Measurements from ENCODE around the gene EIF3M. TPM values are rescaled to one million over a fixed set of nuclear protein-coding genes. Genes with fewer than 3 reads are reported as not detected.
A peak's percentile ranks its signal among the peaks of the same experiment; 100 is the strongest.

Gene EIF3M
- total and polyA plus RNA-seq, 2 donors (not counting 1 experiment from before 2014, with no cell fraction given): 240 to 491 TPM

- Histone ChIP-seq H3K79me2 (ENCODE audit: control insufficient read depth, insufficient read depth, low read length) (no peaks in the 10 kb centered on the region), H3K4me3 (replicated peaks in 1 of 4; ENCODE audit: control extremely low read depth in 1 of 4, insufficient read depth in 1 of 4, low read depth in 3 of 4, low read length in 4 of 4) (no peak overlapping the region), H3K9me3 (ENCODE audit: control insufficient read depth, insufficient read depth, low read depth, low read length) (no peaks in the 10 kb centered on the region), H4K20me1 (ENCODE audit: control insufficient read depth, extremely low read depth, insufficient read depth, low read length) (no peaks in the 10 kb centered on the region), H3K36me3 (ENCODE audit: control insufficient read depth, insufficient read depth, low read length) (no peaks in the 10 kb centered on the region), H3K9ac (ENCODE audit: insufficient read depth, low read length) (no peak overlapping the region), H2AFZ (ENCODE audit: low read length) (no peak overlapping the region), H3K4me2 (ENCODE audit: extremely low read depth, insufficient read depth, low read length) (no peak overlapping the region), H3K4me1 (ENCODE audit: control insufficient read depth, extremely low read depth, insufficient read depth, low read length) (no peaks in the 10 kb centered on the region), H3K27me3 (ENCODE audit: control insufficient read depth, insufficient read depth, low read length) (no peaks in the 10 kb centered on the region), H3K27ac (ENCODE audit: insufficient read depth, low read length) (no peak overlapping the region)
- TF ChIP-seq CTCF (conservative IDR thresholded peaks at IDR 0.05 in 1 of 2, IDR thresholded peaks at IDR 0.05 in 1 of 2; ENCODE audit: low read depth in 1 of 2, low read length in 2 of 2) (no peak), EZH2 (IDR thresholded peaks at IDR 0.05; ENCODE audit: low read length, missing control alignments) (no peak)
- DNase-seq (ENCODE audit: low read depth in 2 of 2): no peak
Measured at GRCh38 chr11:32641361-32641760, 57.7 kb downstream of the EIF3M start.

DNA sequence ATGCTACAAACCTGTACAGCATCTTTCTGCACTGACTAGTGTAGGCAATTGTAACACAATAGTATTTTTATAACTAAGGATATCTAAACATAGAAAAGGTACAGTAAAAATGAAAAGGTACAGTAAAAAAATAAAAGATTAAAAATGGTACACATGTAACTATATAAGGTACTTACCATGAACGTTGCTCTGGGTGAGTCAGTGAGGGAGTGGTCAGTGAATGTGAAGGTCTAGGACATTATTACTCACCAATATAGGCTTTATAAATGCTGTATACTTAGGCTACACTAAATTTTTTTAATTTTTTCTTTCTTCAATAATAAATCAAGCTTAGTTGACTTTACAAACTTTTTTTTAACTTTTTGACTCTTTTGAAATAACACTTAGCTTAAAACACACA is 59.9 kb downstream of the EIF3M start:
- H3K27ac ChIP-seq (ENCODE audit: insufficient read depth, low read length): no peak overlapping the region
- H3K9me3 ChIP-seq (ENCODE audit: control insufficient read depth, insufficient read depth, low read depth, low read length): no peaks in the 10 kb centered on the region
- no peaks in the 10 kb centered on the region for H3K27me3 ChIP-seq (ENCODE audit: control insufficient read depth, insufficient read depth, low read length)
- no peaks in the 10 kb centered on the region for H3K36me3 ChIP-seq (ENCODE audit: control insufficient read depth, insufficient read depth, low read length)
- no peaks in the 10 kb centered on the region for H4K20me1 ChIP-seq (ENCODE audit: control insufficient read depth, extremely low read depth, insufficient read depth, low read length)
- TF ChIP-seq EZH2 (IDR thresholded peaks at IDR 0.05; ENCODE audit: low read length, missing control alignments) (no peak), CTCF (conservative IDR thresholded peaks at IDR 0.05 in 1 of 2, IDR thresholded peaks at IDR 0.05 in 1 of 2; ENCODE audit: low read depth in 1 of 2, low read length in 2 of 2) (no peak)
- peak; percentile 43 to 53 for DNase-seq (ENCODE audit: low read depth in 2 of 2)
- no peaks in the 10 kb centered on the region for H3K79me2 ChIP-seq (ENCODE audit: control insufficient read depth, insufficient read depth, low read length)
- H3K9ac ChIP-seq (ENCODE audit: insufficient read depth, low read length): no peak overlapping the region
- H3K4me3 ChIP-seq (replicated peaks in 1 of 4; ENCODE audit: control extremely low read depth in 1 of 4, insufficient read depth in 1 of 4, low read depth in 3 of 4, low read length in 4 of 4): no peak overlapping the region
- H2AFZ ChIP-seq (ENCODE audit: low read length): no peak overlapping the region
- H3K4me1 ChIP-seq (ENCODE audit: control insufficient read depth, extremely low read depth, insufficient read depth, low read length): no peaks in the 10 kb centered on the region
- H3K4me2 ChIP-seq (ENCODE audit: extremely low read depth, insufficient read depth, low read length): no peak overlapping the region

Other genes with a start within 250 kb of the EIF3M start
- gene WT1, start 148.3 kb upstream of the EIF3M start, total RNA-seq: 0.26 TPM in 1 of 2 replicates, not detected in the other
- gene WT1, start 148.3 kb upstream of the EIF3M start, polyA plus RNA-seq: 0.06 TPM in 1 of 2 replicates, not detected in the other
- under 0.01 TPM in 2 replicates for gene CCDC73, start 210.8 kb downstream of the EIF3M start, total RNA-seq
- not detected in 2 replicates for gene CCDC73, start 210.8 kb downstream of the EIF3M start, polyA plus RNA-seq
- gene PRRG4, start 246.1 kb downstream of the EIF3M start, total RNA-seq: under 0.01 and 0.33 TPM in 2 replicates
- gene PRRG4, start 246.1 kb downstream of the EIF3M start, polyA plus RNA-seq: 0.08 and 0.27 TPM in 2 replicates